Measurements from ENCODE around the gene LMF1.

Gene LMF1

GRCh38 chr16:911604-912321 is 59.0 kb downstream of the LMF1 start:
- DNase-seq (ENCODE audit: low read depth), result no peak
- TF ChIP-seq CTCF (conservative IDR thresholded peaks at IDR 0.05; ENCODE audit: control insufficient read depth, insufficient read depth, low read depth, low read length), result no peak
- no peak overlapping the region for H3K4me3 ChIP-seq (ENCODE audit: control insufficient read depth, low read depth, low read length)

GRCh38 chr16:911101-911500 is 59.7 kb downstream of the LMF1 start:
- no peak for TF ChIP-seq CTCF (conservative IDR thresholded peaks at IDR 0.05; ENCODE audit: control insufficient read depth, insufficient read depth, low read depth, low read length)
- no peak for DNase-seq (ENCODE audit: low read depth)
- H3K4me3 ChIP-seq (ENCODE audit: control insufficient read depth, low read depth, low read length), result no peak overlapping the region

- no peak for DNase-seq (ENCODE audit: low read depth)
- no peak for TF ChIP-seq CTCF (conservative IDR thresholded peaks at IDR 0.05; ENCODE audit: control insufficient read depth, insufficient read depth, low read depth, low read length)
- H3K4me3 ChIP-seq (ENCODE audit: control insufficient read depth, low read depth, low read length), result no peak overlapping the region
Measured at GRCh38 chr16:910181-910580, 60.6 kb downstream of the LMF1 start.

GRCh38 chr16:909281-910000 is 61.3 kb downstream of the LMF1 start:
- no peak overlapping the region for H3K4me3 ChIP-seq (ENCODE audit: control insufficient read depth, low read depth, low read length)
- no peak for TF ChIP-seq CTCF (conservative IDR thresholded peaks at IDR 0.05; ENCODE audit: control insufficient read depth, insufficient read depth, low read depth, low read length)
- DNase-seq (ENCODE audit: low read depth), result no peak

- DNase-seq (ENCODE audit: low read depth), result no peak
- TF ChIP-seq CTCF (conservative IDR thresholded peaks at IDR 0.05; ENCODE audit: control insufficient read depth, insufficient read depth, low read depth, low read length), result no peak
- H3K4me3 ChIP-seq (ENCODE audit: control insufficient read depth, low read depth, low read length), result no peak overlapping the region
Measured at GRCh38 chr16:908526-909155, 62.1 kb downstream of the LMF1 start.

GRCh38 chr16:907842-908241 is 62.9 kb downstream of the LMF1 start:
- H3K4me3 ChIP-seq (ENCODE audit: control insufficient read depth, low read depth, low read length), result no peak overlapping the region
- DNase-seq (ENCODE audit: low read depth), result no peak
- TF ChIP-seq CTCF (conservative IDR thresholded peaks at IDR 0.05; ENCODE audit: control insufficient read depth, insufficient read depth, low read depth, low read length), result no peak

Measured in fibroblast of mammary gland (primary cell).